Measurements from ENCODE around the gene KLHL17. TPM values are rescaled to one million over a fixed set of nuclear protein-coding genes. Genes with fewer than 3 reads are reported as not detected.
A peak's percentile ranks its signal among the peaks of the same experiment; 100 is the strongest.

Gene KLHL17
- total and polyA plus RNA-seq, 9 of the 15 experiments (the other 6 are each of a cell fraction or from before 2014, with no cell fraction given), result 0.14 to 84.8 (median 13.0) TPM

- TF ChIP-seq ZBTB40 (IDR thresholded peaks at IDR 0.05) (peak; percentile 54; the same call in 1 of the 2 replicates), ZBTB40 (CRISPR knock-in tag; IDR thresholded peaks at IDR 0.05) (no peak), TEAD2 (tag; IDR thresholded peaks at IDR 0.05) (no peak), EGR1 (conservative IDR thresholded peaks at IDR 0.05) (peak; percentile 34; the same call in 1 of the 2 replicates), YBX1 (IDR thresholded peaks at IDR 0.05) (no peak), MTF1 (CRISPR knock-in tag; IDR thresholded peaks at IDR 0.05; ENCODE audit: borderline replicate concordance) (no peak), ZNF57 (CRISPR knock-in tag; IDR thresholded peaks at IDR 0.05) (peak; percentile 68; the same call in 1 of the 2 replicates), FOSL1 (tag; conservative IDR thresholded peaks at IDR 0.05) (peak; percentile 60), JUND (IDR thresholded peaks at IDR 0.05; ENCODE audit: borderline replicate concordance, low read depth, low read length) (peak; percentile 16; the same call in 1 of the 2 replicates), JUND (tag; IDR thresholded peaks at IDR 0.05; ENCODE audit: borderline replicate concordance, low read depth, low read length) (no peak), HMGXB4 (CRISPR knock-in tag; IDR thresholded peaks at IDR 0.05) (no peak), MLX (CRISPR knock-in tag; conservative IDR thresholded peaks at IDR 0.05) (no peak), DEAF1 (CRISPR knock-in tag; IDR thresholded peaks at IDR 0.05) (no peak), ETV1 (tag; conservative IDR thresholded peaks at IDR 0.05; ENCODE audit: low read depth) (0 out of 2 replicates have a peak, but pooled peaks have one; percentile 7), SMAD4 (CRISPR knock-in tag; conservative IDR thresholded peaks at IDR 0.05) (0 out of 2 replicates have a peak, but pooled peaks have one; percentile 45)
These were observed 5.8 kb downstream of the KLHL17 start, which contains the start of gene PLEKHN1 (continued) for GRCh38 chr1:966135-966703.
